Measurements from ENCODE around the gene HMX3.

The HMX3 gene

GRCh38 chr10:123087786-123088185, 48.0 kb upstream of the HMX3 start:
- TF ChIP-seq EZH2 (IDR thresholded peaks at IDR 0.05; ENCODE audit: borderline replicate concordance, low read length) = no peak
- TF ChIP-seq, protein P1, sequence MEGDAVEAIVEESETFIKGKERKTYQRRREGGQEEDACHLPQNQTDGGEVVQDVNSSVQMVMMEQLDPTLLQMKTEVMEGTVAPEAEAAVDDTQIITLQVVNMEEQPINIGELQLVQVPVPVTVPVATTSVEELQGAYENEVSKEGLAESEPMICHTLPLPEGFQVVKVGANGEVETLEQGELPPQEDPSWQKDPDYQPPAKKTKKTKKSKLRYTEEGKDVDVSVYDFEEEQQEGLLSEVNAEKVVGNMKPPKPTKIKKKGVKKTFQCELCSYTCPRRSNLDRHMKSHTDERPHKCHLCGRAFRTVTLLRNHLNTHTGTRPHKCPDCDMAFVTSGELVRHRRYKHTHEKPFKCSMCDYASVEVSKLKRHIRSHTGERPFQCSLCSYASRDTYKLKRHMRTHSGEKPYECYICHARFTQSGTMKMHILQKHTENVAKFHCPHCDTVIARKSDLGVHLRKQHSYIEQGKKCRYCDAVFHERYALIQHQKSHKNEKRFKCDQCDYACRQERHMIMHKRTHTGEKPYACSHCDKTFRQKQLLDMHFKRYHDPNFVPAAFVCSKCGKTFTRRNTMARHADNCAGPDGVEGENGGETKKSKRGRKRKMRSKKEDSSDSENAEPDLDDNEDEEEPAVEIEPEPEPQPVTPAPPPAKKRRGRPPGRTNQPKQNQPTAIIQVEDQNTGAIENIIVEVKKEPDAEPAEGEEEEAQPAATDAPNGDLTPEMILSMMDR (IDR thresholded peaks at IDR 0.05; ENCODE audit: low read length) = no peak
- H3K36me3 ChIP-seq (ENCODE audit: insufficient read depth, low read length) = no peaks in the 10 kb centered on the region
- no peaks in the 10 kb centered on the region for H4K20me1 ChIP-seq (ENCODE audit: insufficient read depth, low read length)
- H3K79me2 ChIP-seq (ENCODE audit: insufficient read depth, low read length) = no peaks in the 10 kb centered on the region
- H3K27me3 ChIP-seq (ENCODE audit: insufficient read depth, low read length) = no peaks in the 10 kb centered on the region
- no peaks in the 10 kb centered on the region for H3K9me2 ChIP-seq (ENCODE audit: low read depth, low read length)
- no peak overlapping the region for H2AFZ ChIP-seq (ENCODE audit: low read length)
- no peaks in the 10 kb centered on the region for H3F3A ChIP-seq (ENCODE audit: insufficient read depth, low read length)
- no peaks in the 10 kb centered on the region for H3K9me3 ChIP-seq (ENCODE audit: low read length)
- no peak overlapping the region for H3K4me2 ChIP-seq (ENCODE audit: low read length)
- H3K4me1 ChIP-seq (ENCODE audit: insufficient read depth, low read length, severe bottlenecking) = no peaks in the 10 kb centered on the region
- H3K4me3 ChIP-seq (ENCODE audit: low read depth, low read length, poor library complexity, severe bottlenecking) = no peak overlapping the region
- no peak overlapping the region for H3K27ac ChIP-seq (ENCODE audit: low read depth, low read length, poor library complexity, severe bottlenecking)
- H3K9ac ChIP-seq (ENCODE audit: low read length) = no peak overlapping the region

- Histone ChIP-seq H3K4me2 (ENCODE audit: low read length) (no peak overlapping the region), H2AFZ (ENCODE audit: low read length) (no peak overlapping the region), H3K9me3 (ENCODE audit: low read length) (no peaks in the 10 kb centered on the region), H3K9me2 (ENCODE audit: low read depth, low read length) (no peaks in the 10 kb centered on the region), H3K4me3 (ENCODE audit: low read depth, low read length, poor library complexity, severe bottlenecking) (no peak overlapping the region), H3K4me1 (ENCODE audit: insufficient read depth, low read length, severe bottlenecking) (no peaks in the 10 kb centered on the region), H3F3A (ENCODE audit: insufficient read depth, low read length) (no peaks in the 10 kb centered on the region), H3K27ac (ENCODE audit: low read depth, low read length, poor library complexity, severe bottlenecking) (no peak overlapping the region), H4K20me1 (ENCODE audit: insufficient read depth, low read length) (no peaks in the 10 kb centered on the region), H3K9ac (ENCODE audit: low read length) (no peak overlapping the region), H3K27me3 (ENCODE audit: insufficient read depth, low read length) (no peaks in the 10 kb centered on the region), H3K36me3 (ENCODE audit: insufficient read depth, low read length) (no peaks in the 10 kb centered on the region), H3K79me2 (ENCODE audit: insufficient read depth, low read length) (no peaks in the 10 kb centered on the region)
- TF ChIP-seq, protein P1 (IDR thresholded peaks at IDR 0.05; ENCODE audit: low read length) = no peak
- no peak for TF ChIP-seq EZH2 (IDR thresholded peaks at IDR 0.05; ENCODE audit: borderline replicate concordance, low read length)
Measured at GRCh38 chr10:123092635-123093414, 42.9 kb upstream of the HMX3 start.

DNA sequence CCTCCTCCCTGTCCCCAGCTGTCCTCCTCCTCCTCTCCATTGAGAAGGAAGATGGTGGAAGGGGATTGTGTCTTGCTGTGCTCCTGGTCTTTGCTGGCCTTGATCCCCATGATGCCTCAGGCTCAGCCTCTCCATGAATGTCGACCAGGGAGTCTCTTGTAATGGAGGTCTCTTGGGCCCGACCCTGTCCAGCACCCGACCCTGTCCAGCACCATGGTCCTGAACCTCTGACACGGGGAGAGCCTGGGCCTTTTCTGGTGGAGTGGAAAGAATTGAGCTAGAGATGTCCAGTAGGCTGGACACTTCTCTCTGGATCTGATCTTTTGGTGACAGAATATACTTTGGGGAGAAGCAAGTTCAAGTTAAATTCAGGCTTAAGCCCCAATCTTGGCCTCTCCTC, 42.3 kb upstream of the HMX3 start:
- TF ChIP-seq EZH2 (IDR thresholded peaks at IDR 0.05; ENCODE audit: borderline replicate concordance, low read length) = no peak
- TF ChIP-seq, protein P1 (IDR thresholded peaks at IDR 0.05; ENCODE audit: low read length) = no peak
- H3K4me3 ChIP-seq (ENCODE audit: low read depth, low read length, poor library complexity, severe bottlenecking) = no peak overlapping the region
- H2AFZ ChIP-seq (ENCODE audit: low read length) = no peak overlapping the region

More for the DNA sequence above, 42.3 kb upstream of the HMX3 start:
- Histone ChIP-seq H3K27me3 (ENCODE audit: insufficient read depth, low read length) (no peaks in the 10 kb centered on the region), H3K79me2 (ENCODE audit: insufficient read depth, low read length) (no peaks in the 10 kb centered on the region), H3K4me2 (ENCODE audit: low read length) (no peak overlapping the region), H3K9ac (ENCODE audit: low read length) (no peak overlapping the region), H4K20me1 (ENCODE audit: insufficient read depth, low read length) (no peaks in the 10 kb centered on the region), H3K9me3 (ENCODE audit: low read length) (no peaks in the 10 kb centered on the region), H3K36me3 (ENCODE audit: insufficient read depth, low read length) (no peaks in the 10 kb centered on the region), H3K27ac (ENCODE audit: low read depth, low read length, poor library complexity, severe bottlenecking) (no peak overlapping the region), H3K4me1 (ENCODE audit: insufficient read depth, low read length, severe bottlenecking) (no peaks in the 10 kb centered on the region), H3F3A (ENCODE audit: insufficient read depth, low read length) (no peaks in the 10 kb centered on the region), H3K9me2 (ENCODE audit: low read depth, low read length) (no peaks in the 10 kb centered on the region)
